ENCODE data around the gene SLC6A16. TPM values are rescaled to one million over a fixed set of nuclear protein-coding genes. Genes with fewer than 3 reads are reported as not detected.

Gene SLC6A16
- total RNA-seq, 1 experiment from 2014 or later = 3.2 TPM

DNA sequence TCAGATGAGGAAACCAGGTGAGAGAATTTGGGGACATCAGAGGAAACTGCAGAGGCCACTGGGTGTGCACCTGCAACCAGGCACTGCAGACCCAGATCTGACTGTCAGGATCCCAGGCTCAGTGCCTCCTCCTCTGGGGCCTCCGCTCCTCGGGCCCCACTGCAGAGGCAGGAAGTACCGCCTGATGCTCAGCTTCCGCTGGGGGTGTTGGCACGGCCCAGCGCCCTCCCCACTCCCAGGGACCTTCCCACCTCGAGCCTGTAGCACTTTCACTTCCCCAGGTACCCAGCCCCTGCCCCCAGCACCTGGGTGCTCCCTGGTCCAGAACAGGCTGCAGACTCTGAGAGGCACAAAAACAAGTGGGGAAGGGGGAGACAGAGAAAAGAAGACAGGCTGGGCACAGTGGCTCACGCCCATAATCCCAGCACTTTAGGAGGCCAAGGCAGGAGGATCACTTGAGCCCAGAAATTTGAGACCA lies 8.9 kb upstream of the SLC6A16 start:
- no peak overlapping the region for H3K9ac ChIP-seq (ENCODE audit: extremely low read depth, insufficient read length, low read length)
- DNase-seq = peak; percentile 27
- no peak overlapping the region for H3T11ph ChIP-seq (ENCODE audit: low read length)
- TF ChIP-seq, protein P1, sequence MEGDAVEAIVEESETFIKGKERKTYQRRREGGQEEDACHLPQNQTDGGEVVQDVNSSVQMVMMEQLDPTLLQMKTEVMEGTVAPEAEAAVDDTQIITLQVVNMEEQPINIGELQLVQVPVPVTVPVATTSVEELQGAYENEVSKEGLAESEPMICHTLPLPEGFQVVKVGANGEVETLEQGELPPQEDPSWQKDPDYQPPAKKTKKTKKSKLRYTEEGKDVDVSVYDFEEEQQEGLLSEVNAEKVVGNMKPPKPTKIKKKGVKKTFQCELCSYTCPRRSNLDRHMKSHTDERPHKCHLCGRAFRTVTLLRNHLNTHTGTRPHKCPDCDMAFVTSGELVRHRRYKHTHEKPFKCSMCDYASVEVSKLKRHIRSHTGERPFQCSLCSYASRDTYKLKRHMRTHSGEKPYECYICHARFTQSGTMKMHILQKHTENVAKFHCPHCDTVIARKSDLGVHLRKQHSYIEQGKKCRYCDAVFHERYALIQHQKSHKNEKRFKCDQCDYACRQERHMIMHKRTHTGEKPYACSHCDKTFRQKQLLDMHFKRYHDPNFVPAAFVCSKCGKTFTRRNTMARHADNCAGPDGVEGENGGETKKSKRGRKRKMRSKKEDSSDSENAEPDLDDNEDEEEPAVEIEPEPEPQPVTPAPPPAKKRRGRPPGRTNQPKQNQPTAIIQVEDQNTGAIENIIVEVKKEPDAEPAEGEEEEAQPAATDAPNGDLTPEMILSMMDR (conservative IDR thresholded peaks at IDR 0.05) = no peak
- Mint-ChIP-seq H3K36me3 (ENCODE audit: insufficient read depth in 1 of 3, low read depth in 3 of 3) (peaks cover 3 to 34% (median 11%) of the 10 kb centered on the region in 3 experiments; a peak in 6 of 7 replicates), H3K27ac (peak overlapping the region in 1 of 3 experiments; percentile 5; a peak in 1 of 7 replicates), H3K27me3 (ENCODE audit: low read depth) (peaks cover 18% of the 10 kb centered on the region), H3K4me3 (no peak overlapping the region), H3K9me3 (no peaks in the 10 kb centered on the region), H3K4me1 (peaks cover 23 to 29% of the 10 kb centered on the region in 2 experiments)
- no peak overlapping the region for H3K23ac ChIP-seq (ENCODE audit: insufficient read length, low read depth, low read length)
- H4K8ac ChIP-seq (replicated peaks; ENCODE audit: insufficient read length, low read depth, low read length) = no peak overlapping the region
- no CpG with 5 or more reads among the region's 8 CpGs for WGBS (ENCODE audit: extremely low coverage, insufficient read length, low lambda C conversion rate)
- no peak overlapping the region for H3K4me2 ChIP-seq (ENCODE audit: insufficient read depth, insufficient read length, low read length)
- H3K79me1 ChIP-seq (ENCODE audit: insufficient read depth, low read depth, low read length, poor library complexity, severe bottlenecking) = no peaks in the 10 kb centered on the region
- H3K23me2 ChIP-seq (ENCODE audit: insufficient read length, low read depth, low read length, poor library complexity, severe bottlenecking) = peaks cover 12% of the 10 kb centered on the region
- no peak overlapping the region for H2BK120ac ChIP-seq (ENCODE audit: low read depth, low read length, poor library complexity, severe bottlenecking)
- no peak overlapping the region; the same call in 1 of the 2 replicates for H3K14ac ChIP-seq (ENCODE audit: insufficient read depth, low read length)
- no peak overlapping the region for H2AFZ ChIP-seq (ENCODE audit: low read length)
- no peak overlapping the region for H3K56ac ChIP-seq (ENCODE audit: insufficient read length, low read depth, low read length)
- no peak overlapping the region for H2BK15ac ChIP-seq (ENCODE audit: low read depth, low read length)
- H2BK12ac ChIP-seq (ENCODE audit: insufficient read length, low read depth, low read length) = no peak overlapping the region
- H2AK5ac ChIP-seq (ENCODE audit: insufficient read length, low read length) = no peak overlapping the region
- no peaks in the 10 kb centered on the region for H4K20me1 ChIP-seq (ENCODE audit: control insufficient read depth, insufficient read depth, insufficient read length)
- H3K18ac ChIP-seq (ENCODE audit: insufficient read length, low read depth, low read length) = no peak overlapping the region
- no peak overlapping the region for H3K4ac ChIP-seq (ENCODE audit: low read depth, low read length)
- H3K4me1 ChIP-seq (ENCODE audit: insufficient read depth, low read length) = peaks cover 2% of the 10 kb centered on the region; the same call in 1 of the 2 replicates
- no peak overlapping the region for H4K91ac ChIP-seq (ENCODE audit: insufficient read length, low read depth, low read length)
- no peaks in the 10 kb centered on the region for H3K79me2 ChIP-seq (ENCODE audit: insufficient read depth, low read length)
- no peaks in the 10 kb centered on the region for H3K9me3 ChIP-seq (ENCODE audit: control insufficient read depth, low read depth, low read length)
- no peak overlapping the region for H2BK20ac ChIP-seq (ENCODE audit: low read depth, low read length, poor library complexity, severe bottlenecking)
- H2BK5ac ChIP-seq (ENCODE audit: insufficient read length, low read length) = no peak overlapping the region
- H4K5ac ChIP-seq (ENCODE audit: insufficient read length, low read depth, low read length) = no peak overlapping the region
- H3K27me3 ChIP-seq (ENCODE audit: insufficient read depth, low read length) = peaks cover 3% of the 10 kb centered on the region; the same call in 1 of the 2 replicates
- no peak overlapping the region for H3K27ac ChIP-seq (ENCODE audit: insufficient read length, low read depth, low read length)
